IMR-90 (cell line): ENCODE results near the gene ZMYM4. TPM values are rescaled to one million over a fixed set of nuclear protein-coding genes. Genes with fewer than 3 reads are reported as not detected.

Source experiments
- ATAC-seq: fragments of 200-7000 bp; cut with Tn5 transposase; 2 replicates; pipeline ENCODE4 v1.9.1; 2020; ENCODE audit warnings: low read depth, mild to moderate bottlenecking, moderate library complexity
- BruUV-seq: library from RNA; stranded (reverse); fragments of 400-500 nt; replicated peaks from 2 replicates; lab custom pipeline; 2021; lab: Mats Ljungman, UMichigan
- CTCF ChIA-PET: fragments of 300-600 bp; formaldehyde crosslinking; extraction: SDS; loops from one replicate; lab custom pipeline; 2021; ENCODE audit warnings: antibody characterized with exemption; lab: Yijun Ruan, JAX
- POLR2A ChIA-PET: fragments of 300-600 bp; sonication (Branson Sonifier 250); formaldehyde crosslinking; loops from one replicate; lab custom pipeline; 2022; ENCODE audit warnings: antibody characterized with exemption; ENCODE audit not compliant: unreplicated experiment; lab: Charles Lee
- DNase-seq: peaks from one replicate; pipeline ENCODE4 v3.0.0; 2013
- H2AFZ ChIP-seq: replicated peaks from 2 replicates; pipeline ENCODE3; 2013; ENCODE audit warnings: low read length, mild to moderate bottlenecking; ENCODE audit not compliant: poor library complexity
- H2AK5ac ChIP-seq: 2 replicates; pipeline ENCODE4 v1.6.1; 2013; ENCODE audit warnings: low read depth, low read length, inconsistent platforms
- H2AK9ac ChIP-seq: replicated peaks from 2 replicates; pipeline ENCODE3; 2013; ENCODE audit warnings: mild to moderate bottlenecking, low read depth, low read length, moderate library complexity; ENCODE audit not compliant: poor library complexity
- H2BK120ac ChIP-seq: 2 replicates; pipeline ENCODE4 v1.6.1; 2013; ENCODE audit warnings: low read depth, low read length, inconsistent platforms
- H2BK15ac ChIP-seq: 3 replicates; pipeline ENCODE4 v1.6.1; 2013; ENCODE audit warnings: low read depth, low read length, inconsistent platforms
- H2BK20ac ChIP-seq: 2 replicates; pipeline ENCODE4 v1.6.1; 2013; ENCODE audit warnings: low read depth, mild to moderate bottlenecking, inconsistent platforms, low read length, moderate library complexity
- H2BK5ac ChIP-seq: 2 replicates; pipeline ENCODE4 v1.6.1; 2013; ENCODE audit warnings: mild to moderate bottlenecking, low read depth, low read length, inconsistent platforms; ENCODE audit not compliant: poor library complexity, severe bottlenecking
- H3K14ac ChIP-seq: replicated peaks from 2 replicates; pipeline ENCODE4 v1.6.1; 2013; ENCODE audit warnings: low read depth, low read length, inconsistent platforms
- H3K18ac ChIP-seq: 2 replicates; pipeline ENCODE4 v1.6.1; 2013; ENCODE audit warnings: low read depth, low read length, control low read depth
- H3K23ac ChIP-seq: 2 replicates; pipeline ENCODE4 v1.6.1; 2013; ENCODE audit warnings: low read depth, low read length, inconsistent platforms
- H3K27ac ChIP-seq: 2 replicates; pipeline ENCODE4 v1.5.1; 2013; ENCODE audit warnings: mild to moderate bottlenecking, control low read depth, low read length; ENCODE audit not compliant: insufficient read depth
- H3K27me3 ChIP-seq: 2 replicates; pipeline ENCODE4 v1.6.1; 2013; ENCODE audit warnings: low read length; ENCODE audit not compliant: control insufficient read depth, insufficient read depth
- H3K36me3 ChIP-seq: 2 replicates; pipeline ENCODE4 v1.6.1; 2013; ENCODE audit warnings: low read length, mixed read lengths; ENCODE audit not compliant: control insufficient read depth, insufficient read depth
- H3K4ac ChIP-seq: 2 replicates; pipeline ENCODE4 v1.6.1; 2013; ENCODE audit warnings: low read depth, low read length, inconsistent platforms
- H3K4me1 ChIP-seq: 2 replicates; pipeline ENCODE4 v1.6.1; 2013; ENCODE audit warnings: low read length, mixed read lengths; ENCODE audit not compliant: control insufficient read depth, insufficient read depth
- H3K4me2 ChIP-seq: 2 replicates; pipeline ENCODE4 v1.6.1; 2013; ENCODE audit warnings: low read depth, mild to moderate bottlenecking, control low read depth, low read length, moderate library complexity
- H3K4me3 ChIP-seq: 2 replicates; pipeline ENCODE4 v1.5.1; 2013; ENCODE audit warnings: low read depth, mild to moderate bottlenecking, control low read depth, low read length, moderate library complexity; ENCODE audit not compliant: insufficient read depth
- H3K56ac ChIP-seq: 2 replicates; pipeline ENCODE4 v1.6.1; 2013; ENCODE audit warnings: low read length, inconsistent platforms; ENCODE audit not compliant: insufficient read depth; ENCODE audit errors: extremely low read depth
- H3K79me1 ChIP-seq, 2 experiments: 2 replicates each; pipeline ENCODE4 v1.6.1; 2013; ENCODE audit warnings: low read length in 2 of 2, inconsistent platforms in 1 of 2, low read depth in 1 of 2
- H3K9ac ChIP-seq: 2 replicates; pipeline ENCODE4 v1.6.1; 2013; ENCODE audit warnings: low read depth, low read length, control low read depth
- H3K9me1 ChIP-seq: 2 replicates; pipeline ENCODE4 v1.6.1; 2013; ENCODE audit warnings: low read length, inconsistent platforms; ENCODE audit not compliant: insufficient read depth
- H3K9me3 ChIP-seq: 2 replicates; pipeline ENCODE4 v1.6.1; 2013; ENCODE audit warnings: low read length; ENCODE audit not compliant: control insufficient read depth, insufficient read depth
- H4K20me1 ChIP-seq: 2 replicates; pipeline ENCODE4 v1.6.1; 2013; ENCODE audit warnings: low read length, inconsistent platforms; ENCODE audit not compliant: insufficient read depth
- H4K5ac ChIP-seq: 2 replicates; pipeline ENCODE4 v1.6.1; 2013; ENCODE audit warnings: mild to moderate bottlenecking, low read depth, low read length, control low read depth
- H4K8ac ChIP-seq, 2 experiments: 2 replicates each; pipeline ENCODE4 v1.6.1; 2013; ENCODE audit warnings: low read depth in 2 of 2, low read length in 2 of 2, control low read depth in 1 of 2, inconsistent platforms in 1 of 2
- H4K91ac ChIP-seq: 2 replicates; pipeline ENCODE4 v1.6.1; 2013; ENCODE audit warnings: low read depth, low read length, inconsistent platforms; ENCODE audit not compliant: insufficient read depth
- BHLHE40 ChIP-seq: fragments of 150-350 bp; IDR thresholded peaks from 2 replicates; pipeline ENCODE4 v1.6.1; 2016; ENCODE audit warnings: mild to moderate bottlenecking, low read depth, low read length
- CTCF ChIP-seq: conservative IDR thresholded peaks from 2 replicates; pipeline ENCODE4 v1.5.1; 2012; ENCODE audit warnings: mild to moderate bottlenecking, low read depth, low read length, improper control_type of control experiment
- FOS ChIP-seq: fragments of 150-350 bp; IDR thresholded peaks from 2 replicates; pipeline ENCODE4 v1.6.1; 2016; ENCODE audit warnings: low read depth, low read length
- MAZ ChIP-seq: IDR thresholded peaks from 2 replicates; pipeline ENCODE4 v1.6.1; 2012; ENCODE audit warnings: low read depth, mild to moderate bottlenecking, low read length, improper control_type of control experiment, moderate library complexity, borderline replicate concordance
- MXI1 ChIP-seq: IDR thresholded peaks from 2 replicates; pipeline ENCODE4 v1.6.1; 2012; ENCODE audit warnings: low read depth, mild to moderate bottlenecking, low read length, moderate library complexity, borderline replicate concordance
- POLR2A ChIP-seq: IDR thresholded peaks from 2 replicates; pipeline ENCODE4 v1.6.1; 2012; ENCODE audit warnings: mild to moderate bottlenecking, low read depth, low read length
- RCOR1 ChIP-seq: IDR thresholded peaks from 2 replicates; pipeline ENCODE4 v1.6.1; 2012; ENCODE audit warnings: mild to moderate bottlenecking, low read length, improper control_type of control experiment; ENCODE audit not compliant: insufficient replicate concordance
- USF2 ChIP-seq: fragments of 150-350 bp; IDR thresholded peaks from 2 replicates; pipeline ENCODE4 v1.6.1; 2017; ENCODE audit warnings: mild to moderate bottlenecking, antibody characterized with exemption, low read length, low read depth
- WGBS, 2 experiments: methylation state at CpG; one replicate each; pipeline versions ENCODE4 v1.1.5 to v1.1.7; 2013; ENCODE audit warnings: missing lambda C conversion rate in 2 of 2; ENCODE audit not compliant: insufficient read length in 1 of 2; ENCODE audit errors: extremely low coverage in 2 of 2; 5-methylcytosine and 5-hydroxymethylcytosine counted together
- dilution Hi-C: fragments of 300-500 bp; cut with HindIII; formaldehyde crosslinking; loops from one replicate; pipeline ENCODE4 v1.14.3; 2018; ENCODE audit warnings: low sequenced_read_pairs; ENCODE audit not compliant: unreplicated experiment
- in situ Hi-C: fragments of 300-500 bp; cut with MboI; formaldehyde crosslinking; loops from 3 replicates; pipeline ENCODE4 v1.14.3; 2019; ENCODE audit warnings: low sequenced_read_pairs, inconsistent platforms, mixed read lengths
- intact Hi-C: fragments of 100-400 bp; cut with micrococcal nuclease; formaldehyde crosslinking; loops from 2 replicates; pipeline ENCODE4 v1.10.0; 2022
- polyA plus RNA-seq, 3 experiments: library from polyadenylated mRNA; depleted of rRNA; stranded (reverse); fragments of >200 nt; gene quantifications; 2 replicates each; pipeline ENCODE4 v1.2.3, GENCODE V29; 2012; ENCODE audit warnings: low replicate concordance in 1 of 3
- total RNA-seq: library from RNA; depleted of rRNA; stranded (reverse); fragments of >200 nt; gene quantifications from 2 replicates; pipeline ENCODE4 v1.2.3, GENCODE V29; 2012

ZMYM4 gene
- total and polyA plus RNA-seq, 2 of the 4 experiments (the other 2 are of a cell fraction), result 14.7 to 53.8 TPM

GRCh38 chr1:35274197-35274596 lies 5.7 kb downstream of the ZMYM4 start:
- H3K4ac ChIP-seq, result no peak overlapping the region
- no peak overlapping the region for H3K4me2 ChIP-seq
- in situ Hi-C loops, result no loop called here
- intact Hi-C loops, result no loop called here
- no peak overlapping the region for H4K91ac ChIP-seq
- H3K23ac ChIP-seq, result no peak overlapping the region
- H2BK20ac ChIP-seq, result no peak overlapping the region
- H3K18ac ChIP-seq, result no peak overlapping the region
- H3K9me3 ChIP-seq, result no peaks in the 10 kb centered on the region
- H3K79me1 ChIP-seq, result peaks cover under 1 to 46% of the 10 kb centered on the region in 2 experiments; a peak in 2 of 4 replicates
- WGBS, 2 experiments, result no CpG with 5 or more reads among the region's 4 CpGs
- no peak overlapping the region for H3K14ac ChIP-seq
- no peak overlapping the region for H3K4me3 ChIP-seq
- H4K8ac ChIP-seq, result no peak overlapping the region
- POLR2A ChIA-PET, result no interaction called here
- peaks cover 33% of the 10 kb centered on the region for H4K20me1 ChIP-seq
- H2BK15ac ChIP-seq, result no peak overlapping the region
- CTCF ChIA-PET, result no interaction called here
- H3K27ac ChIP-seq, result no peak overlapping the region
- BruUV-seq, result no TSS peak
- dilution Hi-C loops, result no loop called here
- DNase-seq, result no peak
- H3K4me1 ChIP-seq, result no peaks in the 10 kb centered on the region; the same call in none of the 2 replicates
- no peaks in the 10 kb centered on the region for H3K9me1 ChIP-seq
- no peak overlapping the region for H2AK5ac ChIP-seq
- H3K56ac ChIP-seq, result no peak overlapping the region
- no peak overlapping the region for H4K5ac ChIP-seq
- ATAC-seq, result no peak
- H3K27me3 ChIP-seq, result no peaks in the 10 kb centered on the region
- no peak overlapping the region for H3K9ac ChIP-seq
- H2AFZ ChIP-seq, result no peak overlapping the region
- no peak overlapping the region for H2BK5ac ChIP-seq
- no peak overlapping the region for H2BK120ac ChIP-seq
- H3K36me3 ChIP-seq, result peaks cover 2% of the 10 kb centered on the region; the same call in 1 of the 2 replicates
- no peak overlapping the region for H2AK9ac ChIP-seq
- TF ChIP-seq USF2, result no peak
- TF ChIP-seq POLR2A, result no peak
- no peak for TF ChIP-seq RCOR1
- TF ChIP-seq CTCF, result no peak
- no peak for TF ChIP-seq MXI1
- TF ChIP-seq MAZ, result no peak
- no peak for TF ChIP-seq FOS
- TF ChIP-seq BHLHE40, result no peak
